Panc1 (cell line): ENCODE measurements around the gene SLC4A9. TPM values are rescaled to one million over a fixed set of nuclear protein-coding genes. Genes with fewer than 3 reads are reported as not detected.
A peak's percentile ranks its signal among the peaks of the same experiment; 100 is the strongest.

Source experiments
- ATAC-seq: fragments of 200-7000 bp; cut with Tn5 transposase; 2 replicates; pipeline ENCODE4 v1.9.1; 2020; ENCODE audit warnings: mild to moderate bottlenecking, moderate library complexity
- BruUV-seq: library from RNA; stranded (reverse); fragments of 400-500 nt; replicated peaks from 2 replicates; lab custom pipeline; 2021; lab: Mats Ljungman, UMichigan
- CTCF ChIA-PET: fragments of 300-600 bp; sonication (Branson Sonifier 250); formaldehyde crosslinking; loops from one replicate; lab custom pipeline; 2022; ENCODE audit warnings: antibody characterized with exemption; lab: Charles Lee
- POLR2A ChIA-PET: fragments of 300-600 bp; sonication (Branson Sonifier 250); formaldehyde crosslinking; loops from one replicate; lab custom pipeline; 2022; ENCODE audit warnings: antibody characterized with exemption; lab: Charles Lee
- DNase-seq: peaks from one replicate; pipeline ENCODE4 v3.0.0-alpha.2; 2010; ENCODE audit warnings: low read depth, low spot score
- H3K27ac ChIP-seq: 2 replicates; pipeline ENCODE4 v1.5.1; 2011; ENCODE audit warnings: mild to moderate bottlenecking, low read length, inconsistent platforms
- H3K27me3 ChIP-seq: fragments of 200-500 bp; sonication (Bioruptor generic); 2 replicates; pipeline ENCODE4 v1.6.0; 2014; ENCODE audit warnings: low read length, inconsistent platforms; ENCODE audit not compliant: control insufficient read depth, insufficient read depth
- H3K36me3 ChIP-seq: fragments of 200-500 bp; sonication (Bioruptor generic); 2 replicates; pipeline ENCODE4 v1.5.1; 2014; ENCODE audit warnings: inconsistent platforms, mild to moderate bottlenecking, low read length, moderate library complexity; ENCODE audit not compliant: control insufficient read depth, insufficient read depth
- H3K4me1 ChIP-seq: 2 replicates; pipeline ENCODE4 v1.5.1; 2011; ENCODE audit warnings: inconsistent platforms, mild to moderate bottlenecking, low read length, moderate library complexity; ENCODE audit not compliant: control insufficient read depth, insufficient read depth
- H3K4me3 ChIP-seq, 2 experiments: 2 replicates each; pipeline ENCODE4 v1.5.1; 2011 to 2012; ENCODE audit warnings: low read depth in 2 of 2, low read length in 2 of 2, mild to moderate bottlenecking in 2 of 2, inconsistent platforms in 1 of 2, moderate library complexity in 1 of 2
- H3K9me3 ChIP-seq: fragments of 200-500 bp; sonication (Bioruptor generic); 2 replicates; pipeline ENCODE4 v1.5.1; 2014; ENCODE audit warnings: low read depth, mild to moderate bottlenecking, inconsistent platforms, low read length, moderate library complexity; ENCODE audit not compliant: control insufficient read depth, insufficient read depth
- POLR2AphosphoS5 ChIP-seq: IDR thresholded peaks from 2 replicates; pipeline ENCODE4 v1.6.1; 2012; ENCODE audit warnings: mild to moderate bottlenecking, low read depth, low read length, moderate library complexity
- SIN3A ChIP-seq: IDR thresholded peaks from 2 replicates; pipeline ENCODE4 v1.6.1; 2012; ENCODE audit warnings: low read depth, mild to moderate bottlenecking, low read length, moderate library complexity, borderline replicate concordance; ENCODE audit not compliant: insufficient read depth
- in situ Hi-C: cut with HindIII; loops from 2 replicates; pipeline ENCODE4 v1.10.0; 2016; ENCODE audit warnings: low sequenced_read_pairs, low pct_unique_long_range_greater_than_20kb
- intact Hi-C: fragments of 100-400 bp; cut with micrococcal nuclease; formaldehyde crosslinking; loops from one replicate; pipeline ENCODE4 v1.10.0; 2022; ENCODE audit not compliant: unreplicated experiment
- total RNA-seq: library from RNA; stranded (reverse); gene quantifications from one replicate; pipeline ENCODE4 v1.2.1, GENCODE V29; 2021; ENCODE audit not compliant: unreplicated experiment
- TF ChIP-seq, protein P1 (sequence below), 2 experiments: IDR thresholded peaks; 2 replicates each; pipeline ENCODE4 v1.6.1; 2011 to 2012; ENCODE audit warnings: low read depth in 2 of 2, control low read depth in 1 of 2, low read length in 1 of 2, mild to moderate bottlenecking in 1 of 2, moderate library complexity in 1 of 2; ENCODE audit not compliant: insufficient read depth in 1 of 2
- TF ChIP-seq, protein P2 (sequence below): fragments of 450-650 bp; IDR thresholded peaks from 2 replicates; pipeline ENCODE4 v1.5.1; 2017; ENCODE audit warnings: mild to moderate bottlenecking

SLC4A9 gene
- total RNA-seq, 1 experiment from 2014 or later, result not detected

DNA sequence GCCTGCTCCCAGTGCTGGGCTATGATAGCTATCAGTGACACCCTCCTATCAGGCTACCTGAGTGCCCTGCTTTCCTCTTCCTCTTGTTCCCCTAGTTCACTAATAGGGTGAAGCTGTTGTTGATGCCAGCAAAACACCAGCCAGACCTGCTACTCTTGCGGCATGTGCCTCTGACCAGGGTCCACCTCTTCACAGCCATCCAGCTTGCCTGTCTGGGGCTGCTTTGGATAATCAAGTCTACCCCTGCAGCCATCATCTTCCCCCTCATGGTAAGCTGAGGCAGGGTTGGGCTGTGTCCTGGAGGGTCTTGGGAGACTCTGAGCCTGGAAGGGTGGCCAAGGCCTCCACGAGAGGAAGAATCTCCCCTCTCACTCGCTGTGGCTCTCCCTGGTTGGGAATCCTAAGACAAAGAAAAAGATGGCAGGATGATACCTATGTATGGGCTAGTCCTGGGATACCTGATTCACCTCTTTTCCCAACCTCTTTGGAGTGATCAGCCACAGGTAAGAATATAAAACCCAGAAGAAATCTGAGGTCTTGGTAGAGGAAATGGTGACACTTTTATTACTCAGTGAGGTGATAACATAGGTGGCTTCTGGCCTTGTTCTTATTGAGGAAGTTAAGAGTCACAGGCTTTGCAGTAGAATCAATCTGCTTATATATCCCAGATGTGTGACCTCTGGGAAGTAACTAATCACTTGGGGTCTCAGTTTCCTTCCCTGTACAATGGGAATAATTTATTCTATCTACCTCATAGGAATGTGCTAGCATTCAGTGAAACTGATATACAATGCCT is 11.6 kb downstream of the SLC4A9 start:
- in situ Hi-C loops (no loop called here), intact Hi-C loops (no loop called here)
- Histone ChIP-seq H3K27me3 (no peaks in the 10 kb centered on the region), H3K9me3 (no peaks in the 10 kb centered on the region), H3K4me1 (peaks cover 3% of the 10 kb centered on the region; the same call in 1 of the 2 replicates), H3K27ac (no peak overlapping the region), H3K36me3 (no peaks in the 10 kb centered on the region), H3K4me3 (no peak overlapping the region)
- TF ChIP-seq POLR2AphosphoS5, result no peak
- TF ChIP-seq, protein P1, sequence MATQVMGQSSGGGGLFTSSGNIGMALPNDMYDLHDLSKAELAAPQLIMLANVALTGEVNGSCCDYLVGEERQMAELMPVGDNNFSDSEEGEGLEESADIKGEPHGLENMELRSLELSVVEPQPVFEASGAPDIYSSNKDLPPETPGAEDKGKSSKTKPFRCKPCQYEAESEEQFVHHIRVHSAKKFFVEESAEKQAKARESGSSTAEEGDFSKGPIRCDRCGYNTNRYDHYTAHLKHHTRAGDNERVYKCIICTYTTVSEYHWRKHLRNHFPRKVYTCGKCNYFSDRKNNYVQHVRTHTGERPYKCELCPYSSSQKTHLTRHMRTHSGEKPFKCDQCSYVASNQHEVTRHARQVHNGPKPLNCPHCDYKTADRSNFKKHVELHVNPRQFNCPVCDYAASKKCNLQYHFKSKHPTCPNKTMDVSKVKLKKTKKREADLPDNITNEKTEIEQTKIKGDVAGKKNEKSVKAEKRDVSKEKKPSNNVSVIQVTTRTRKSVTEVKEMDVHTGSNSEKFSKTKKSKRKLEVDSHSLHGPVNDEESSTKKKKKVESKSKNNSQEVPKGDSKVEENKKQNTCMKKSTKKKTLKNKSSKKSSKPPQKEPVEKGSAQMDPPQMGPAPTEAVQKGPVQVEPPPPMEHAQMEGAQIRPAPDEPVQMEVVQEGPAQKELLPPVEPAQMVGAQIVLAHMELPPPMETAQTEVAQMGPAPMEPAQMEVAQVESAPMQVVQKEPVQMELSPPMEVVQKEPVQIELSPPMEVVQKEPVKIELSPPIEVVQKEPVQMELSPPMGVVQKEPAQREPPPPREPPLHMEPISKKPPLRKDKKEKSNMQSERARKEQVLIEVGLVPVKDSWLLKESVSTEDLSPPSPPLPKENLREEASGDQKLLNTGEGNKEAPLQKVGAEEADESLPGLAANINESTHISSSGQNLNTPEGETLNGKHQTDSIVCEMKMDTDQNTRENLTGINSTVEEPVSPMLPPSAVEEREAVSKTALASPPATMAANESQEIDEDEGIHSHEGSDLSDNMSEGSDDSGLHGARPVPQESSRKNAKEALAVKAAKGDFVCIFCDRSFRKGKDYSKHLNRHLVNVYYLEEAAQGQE (IDR thresholded peaks at IDR 0.05; ENCODE audit: insufficient read depth in 1 of 2, low read depth in 2 of 2, low read length in 1 of 2), result no peak
- no peak for TF ChIP-seq SIN3A
- no TSS peak for BruUV-seq
- ATAC-seq (no peak), DNase-seq (no peak)
- POLR2A ChIA-PET, result interaction anchor here (0.7 kb wide), 1 partner anchor 391 kb away, joined by 3 read pairs; no protein-coding TSS in a partner anchor
- CTCF ChIA-PET, result interaction anchor here (1.4 kb wide), 1 partner anchor 8 kb away, joined by 4 read pairs; no protein-coding TSS in a partner anchor

DNA sequence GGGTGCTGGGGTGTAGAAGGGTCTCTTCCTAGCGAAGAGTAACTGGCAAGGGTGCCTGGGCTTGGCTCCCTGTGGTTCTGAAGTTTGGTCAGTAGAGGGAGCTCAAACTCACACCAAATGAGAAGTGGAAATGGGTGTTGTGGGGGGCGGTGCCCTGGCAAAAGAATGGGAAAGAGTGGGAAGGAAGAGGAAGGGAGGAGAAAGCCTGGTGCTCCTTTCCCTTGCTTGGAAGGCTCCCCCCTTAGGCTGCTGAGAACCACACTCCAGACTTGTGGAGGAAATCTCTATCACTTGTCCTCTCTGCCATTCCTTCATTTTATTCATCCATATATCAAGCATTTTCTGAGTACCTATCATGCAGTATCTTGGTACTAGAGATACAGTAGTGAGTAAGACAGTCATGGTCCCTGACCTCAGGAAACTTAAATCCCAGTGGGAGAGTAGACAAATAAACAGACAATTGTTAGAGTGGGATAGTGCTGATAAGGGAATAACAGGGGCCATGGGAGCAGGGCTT is 13.0 kb downstream of the SLC4A9 start:
- no TSS peak for BruUV-seq
- in situ Hi-C loops (no loop called here), intact Hi-C loops (no loop called here)
- Histone ChIP-seq H3K4me1 (peaks cover 3% of the 10 kb centered on the region; the same call in 1 of the 2 replicates), H3K27me3 (no peaks in the 10 kb centered on the region), H3K4me3 (no peak overlapping the region), H3K27ac (no peak overlapping the region), H3K9me3 (no peaks in the 10 kb centered on the region), H3K36me3 (no peaks in the 10 kb centered on the region)
- ChIA-PET POLR2A (no interaction called here), CTCF (interaction anchor here (0.6 to 1.6 kb wide), 7 partner anchors 10 to 174 kb away, joined by 3 to 8 read pairs (median 4); partner anchors contain the start of genes EIF4EBP3, HBEGF and SLC4A9)
- TF ChIP-seq, protein P1 (IDR thresholded peaks at IDR 0.05; ENCODE audit: insufficient read depth in 1 of 2, low read depth in 2 of 2, low read length in 1 of 2), result no peak
- TF ChIP-seq, protein P2, sequence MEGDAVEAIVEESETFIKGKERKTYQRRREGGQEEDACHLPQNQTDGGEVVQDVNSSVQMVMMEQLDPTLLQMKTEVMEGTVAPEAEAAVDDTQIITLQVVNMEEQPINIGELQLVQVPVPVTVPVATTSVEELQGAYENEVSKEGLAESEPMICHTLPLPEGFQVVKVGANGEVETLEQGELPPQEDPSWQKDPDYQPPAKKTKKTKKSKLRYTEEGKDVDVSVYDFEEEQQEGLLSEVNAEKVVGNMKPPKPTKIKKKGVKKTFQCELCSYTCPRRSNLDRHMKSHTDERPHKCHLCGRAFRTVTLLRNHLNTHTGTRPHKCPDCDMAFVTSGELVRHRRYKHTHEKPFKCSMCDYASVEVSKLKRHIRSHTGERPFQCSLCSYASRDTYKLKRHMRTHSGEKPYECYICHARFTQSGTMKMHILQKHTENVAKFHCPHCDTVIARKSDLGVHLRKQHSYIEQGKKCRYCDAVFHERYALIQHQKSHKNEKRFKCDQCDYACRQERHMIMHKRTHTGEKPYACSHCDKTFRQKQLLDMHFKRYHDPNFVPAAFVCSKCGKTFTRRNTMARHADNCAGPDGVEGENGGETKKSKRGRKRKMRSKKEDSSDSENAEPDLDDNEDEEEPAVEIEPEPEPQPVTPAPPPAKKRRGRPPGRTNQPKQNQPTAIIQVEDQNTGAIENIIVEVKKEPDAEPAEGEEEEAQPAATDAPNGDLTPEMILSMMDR, result peak; percentile 91
- DNase-seq, result peak; percentile 43
- peak; percentile 93 for ATAC-seq
